Activated naive CD8-positive, alpha-beta T cell treated with anti-CD3 and anti-CD28 coated beads, Interleukin-2, amount 10 ng/mL, durations not matched to agents 7 days and 5 days (primary cell): ENCODE data around the gene GABBR2. TPM values are rescaled to one million over a fixed set of nuclear protein-coding genes. Genes with fewer than 3 reads are reported as not detected.
"Not testable (repeated sequence)": the region's sequence is repeated elsewhere in the genome, so short reads cannot be mapped to it uniquely, and the experiment has no call there.

Source experiments
- ATAC-seq: fragments of 150-1000 bp; cut with Tn5 transposase; one replicate; pipeline ENCODE4 v1.10.0; 2021; ENCODE audit warnings: low read depth, moderate library complexity
- POLR2A ChIA-PET: fragments of 350-600 bp; sonication (Branson Sonifier 250); formaldehyde crosslinking; loops from one replicate; lab custom pipeline; 2021; ENCODE audit warnings: antibody characterized with exemption; lab: Charles Lee
- DNase-seq: peaks from one replicate; pipeline ENCODE4 v3.0.0; 2021
- H3K27ac Mint-ChIP-seq: one replicate; pipeline ENCODE4 v1.8.0; 2022; ENCODE audit warnings: mild to moderate bottlenecking, mixed read lengths
- H3K27me3 Mint-ChIP-seq: one replicate; pipeline ENCODE4 v1.8.0; 2022; ENCODE audit warnings: mild to moderate bottlenecking, moderate library complexity, mixed read lengths
- H3K36me3 Mint-ChIP-seq: one replicate; pipeline ENCODE4 v1.8.0; 2021; ENCODE audit warnings: mild to moderate bottlenecking, mixed read lengths
- H3K4me1 Mint-ChIP-seq: one replicate; pipeline ENCODE4 v1.8.0; 2021; ENCODE audit warnings: mixed read lengths
- H3K4me3 Mint-ChIP-seq: one replicate; pipeline ENCODE4 v1.8.0; 2022; ENCODE audit warnings: mild to moderate bottlenecking, moderate library complexity, mixed read lengths
- H3K9me3 Mint-ChIP-seq: one replicate; pipeline ENCODE4 v1.8.0; 2021; ENCODE audit warnings: mixed read lengths
- total RNA-seq, 2 experiments: library from RNA; stranded (reverse); gene quantifications; one replicate each; pipeline ENCODE4 v1.2.3, GENCODE V29; 2021

The GABBR2 gene
- total RNA-seq, 2 experiments from 2014 or later, result not detected

DNA sequence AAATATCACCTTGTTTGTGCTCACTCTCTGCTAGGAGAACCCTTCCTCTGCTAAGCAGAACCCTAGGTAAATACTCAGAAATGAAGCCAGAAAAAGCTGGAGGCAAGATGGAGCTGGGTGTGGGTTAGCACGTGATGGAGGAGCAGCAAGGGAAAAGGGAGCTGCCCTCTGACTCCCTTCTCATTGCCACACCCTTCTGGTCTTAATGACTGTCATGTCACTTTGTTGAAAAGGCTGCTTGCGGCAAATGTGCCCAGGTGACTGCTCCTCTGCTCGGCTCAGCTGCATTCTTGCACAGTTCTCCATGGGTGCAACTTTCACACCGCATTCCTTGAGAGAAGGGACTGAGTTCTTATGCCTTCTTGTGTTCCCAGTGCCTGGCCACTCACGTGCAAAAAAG, 416.9 kb downstream of the GABBR2 start:
- no peak overlapping the region for H3K4me3 Mint-ChIP-seq
- no peak overlapping the region for H3K27ac Mint-ChIP-seq
- H3K4me1 Mint-ChIP-seq, result no peaks in the 10 kb centered on the region
- POLR2A ChIA-PET, result no interaction called here
- no peak for DNase-seq
- ATAC-seq, result no peak
- no peaks in the 10 kb centered on the region for H3K36me3 Mint-ChIP-seq
- peaks cover 6% of the 10 kb centered on the region for H3K27me3 Mint-ChIP-seq
- H3K9me3 Mint-ChIP-seq, result no peaks in the 10 kb centered on the region

DNA sequence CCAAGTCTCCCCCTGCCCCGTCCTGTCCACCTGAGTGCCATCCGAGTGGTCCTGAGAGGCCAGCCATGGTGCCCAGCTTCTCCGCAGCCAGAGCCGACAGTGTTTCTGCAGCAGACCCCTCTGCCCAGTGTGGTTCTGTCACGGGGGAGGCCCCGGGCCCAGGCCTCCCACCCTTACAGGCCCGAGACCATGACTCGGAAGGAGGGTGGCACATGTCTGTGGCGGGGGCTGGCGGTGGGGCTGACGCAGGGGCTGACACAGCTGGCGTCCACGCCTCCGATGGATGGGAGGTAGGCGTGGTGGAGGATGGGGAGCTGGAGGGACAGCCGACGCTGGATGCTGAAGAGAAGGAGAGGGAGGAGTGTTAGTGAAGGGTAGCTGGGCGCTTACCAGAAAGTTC, 418.3 kb downstream of the GABBR2 start:
- POLR2A ChIA-PET, result no interaction called here
- no peaks in the 10 kb centered on the region for H3K9me3 Mint-ChIP-seq
- no peak overlapping the region for H3K27ac Mint-ChIP-seq
- H3K27me3 Mint-ChIP-seq, result peaks cover 6% of the 10 kb centered on the region
- H3K4me1 Mint-ChIP-seq, result no peaks in the 10 kb centered on the region
- H3K36me3 Mint-ChIP-seq, result no peaks in the 10 kb centered on the region
- DNase-seq (no peak), ATAC-seq (no peak)
- no peak overlapping the region for H3K4me3 Mint-ChIP-seq

GRCh38 chr9:98289614-98290201, 419.0 kb downstream of the GABBR2 start:
- H3K27me3 Mint-ChIP-seq, result peaks cover 6% of the 10 kb centered on the region
- DNase-seq (no peak), ATAC-seq (no peak)
- H3K27ac Mint-ChIP-seq, result no peak overlapping the region
- POLR2A ChIA-PET, result no interaction called here
- H3K36me3 Mint-ChIP-seq, result no peaks in the 10 kb centered on the region
- no peaks in the 10 kb centered on the region for H3K4me1 Mint-ChIP-seq
- H3K9me3 Mint-ChIP-seq, result no peaks in the 10 kb centered on the region
- H3K4me3 Mint-ChIP-seq, result no peak overlapping the region

DNA sequence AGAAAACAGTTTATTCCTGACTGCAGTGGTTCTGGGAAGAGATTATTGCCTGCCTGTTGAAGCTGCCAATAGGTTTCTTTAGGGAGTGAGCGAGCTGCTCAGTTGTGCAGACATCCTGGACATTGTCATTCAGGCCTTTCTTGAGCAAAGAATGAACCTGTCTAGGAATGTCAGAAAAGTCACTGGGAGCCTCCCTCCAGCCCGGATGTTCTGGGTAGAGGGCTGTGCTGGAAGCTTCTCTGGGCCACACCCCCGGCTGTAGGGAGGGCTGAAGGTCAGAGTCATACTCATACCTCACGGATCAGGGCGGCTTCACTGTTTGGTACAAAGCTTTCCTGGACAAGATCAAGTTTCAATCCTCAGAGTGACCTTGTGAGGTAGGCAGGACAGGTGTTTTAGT, 419.9 kb downstream of the GABBR2 start:
- DNase-seq (no peak), ATAC-seq (no peak)
- no peaks in the 10 kb centered on the region for H3K36me3 Mint-ChIP-seq
- no peak overlapping the region for H3K27ac Mint-ChIP-seq
- no peaks in the 10 kb centered on the region for H3K9me3 Mint-ChIP-seq
- peaks cover 4% of the 10 kb centered on the region for H3K27me3 Mint-ChIP-seq
- no peak overlapping the region for H3K4me3 Mint-ChIP-seq
- no peaks in the 10 kb centered on the region for H3K4me1 Mint-ChIP-seq
- POLR2A ChIA-PET, result no interaction called here

GRCh38 chr9:98287384-98287783, 421.4 kb downstream of the GABBR2 start:
- POLR2A ChIA-PET, result no interaction called here
- ATAC-seq, result no peak

DNA sequence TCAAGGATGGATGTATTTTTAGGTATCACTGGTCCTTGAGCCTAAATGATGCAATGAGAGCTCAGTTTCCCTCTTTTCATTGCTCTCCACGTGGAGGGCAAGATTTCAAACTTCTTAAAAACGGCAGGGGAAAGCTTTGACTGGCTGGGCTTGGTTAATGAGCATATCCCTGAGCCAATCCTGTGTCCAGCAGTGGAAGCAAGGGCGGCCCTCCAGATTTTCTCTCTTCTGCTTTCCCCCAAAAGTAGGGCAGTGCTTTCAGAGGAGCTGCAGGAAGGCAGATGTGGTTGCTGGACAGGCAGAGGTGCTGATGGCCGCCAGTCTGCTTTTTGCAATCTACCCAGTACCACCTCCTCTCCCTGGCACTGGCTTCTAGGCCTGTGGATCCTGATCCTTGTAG, 423.3 kb downstream of the GABBR2 start:
- Mint-ChIP-seq H3K4me1 (no peaks in the 10 kb centered on the region), H3K36me3 (no peaks in the 10 kb centered on the region), H3K27ac (no peak overlapping the region), H3K9me3 (no peaks in the 10 kb centered on the region), H3K27me3 (peaks cover 15% of the 10 kb centered on the region), H3K4me3 (no peak overlapping the region)
- POLR2A ChIA-PET, result no interaction called here
- DNase-seq, result no peak
- no peak for ATAC-seq

More at GRCh38 chr9:98287384-98287783, 421.4 kb downstream of the GABBR2 start:
- peaks cover 7% of the 10 kb centered on the region for H3K27me3 Mint-ChIP-seq
- H3K4me1 Mint-ChIP-seq, result no peaks in the 10 kb centered on the region
- no peak overlapping the region for H3K27ac Mint-ChIP-seq
- H3K36me3 Mint-ChIP-seq, result no peaks in the 10 kb centered on the region
- no peaks in the 10 kb centered on the region for H3K9me3 Mint-ChIP-seq
- no peak overlapping the region for H3K4me3 Mint-ChIP-seq
- DNase-seq, result no peak

- peaks cover 15% of the 10 kb centered on the region for H3K27me3 Mint-ChIP-seq
- no peaks in the 10 kb centered on the region for H3K36me3 Mint-ChIP-seq
- POLR2A ChIA-PET, result no interaction called here
- H3K9me3 Mint-ChIP-seq, result no peaks in the 10 kb centered on the region
- DNase-seq (no peak), ATAC-seq (no peak)
- no peaks in the 10 kb centered on the region for H3K4me1 Mint-ChIP-seq
- H3K27ac Mint-ChIP-seq, result no peak overlapping the region
- H3K4me3 Mint-ChIP-seq, result no peak overlapping the region
These were observed 424.0 kb downstream of the GABBR2 start for GRCh38 chr9:98284754-98285153.

GRCh38 chr9:98283143-98283542, 425.6 kb downstream of the GABBR2 start:
- H3K4me3 Mint-ChIP-seq, POLR2A ChIA-PET, DNase-seq, ATAC-seq, H3K9me3 Mint-ChIP-seq, H3K36me3 Mint-ChIP-seq, H3K4me1 Mint-ChIP-seq, H3K27ac Mint-ChIP-seq: not testable (repeated sequence)
- H3K27me3 Mint-ChIP-seq, result peaks cover 24% of the 10 kb centered on the region

- Mint-ChIP-seq H3K4me1 (no peaks in the 10 kb centered on the region), H3K36me3 (no peaks in the 10 kb centered on the region), H3K9me3 (no peaks in the 10 kb centered on the region), H3K27ac (no peak overlapping the region), H3K4me3 (no peak overlapping the region), H3K27me3 (peaks cover 31% of the 10 kb centered on the region)
- POLR2A ChIA-PET, result no interaction called here
- DNase-seq, result no peak
- ATAC-seq, result no peak
These were observed 427.5 kb downstream of the GABBR2 start for GRCh38 chr9:98281281-98281680.

- Mint-ChIP-seq H3K9me3 (no peaks in the 10 kb centered on the region), H3K4me3 (no peak overlapping the region), H3K27me3 (peaks cover 38% of the 10 kb centered on the region), H3K27ac (no peak overlapping the region), H3K4me1 (no peaks in the 10 kb centered on the region), H3K36me3 (no peaks in the 10 kb centered on the region)
- DNase-seq, result no peak
- ATAC-seq, result no peak
- POLR2A ChIA-PET, result no interaction called here
These were observed 428.2 kb downstream of the GABBR2 start for GRCh38 chr9:98280574-98280973.

- Mint-ChIP-seq H3K27ac (no peak overlapping the region), H3K4me1 (no peaks in the 10 kb centered on the region), H3K4me3 (no peak overlapping the region), H3K27me3 (peaks cover 39% of the 10 kb centered on the region), H3K9me3 (no peaks in the 10 kb centered on the region), H3K36me3 (no peaks in the 10 kb centered on the region)
- POLR2A ChIA-PET, result interaction anchor here (0.6 kb wide), 1 partner anchor 545 kb away, joined by 3 read pairs; no protein-coding TSS in a partner anchor
- ATAC-seq, result no peak
- DNase-seq, result no peak
These were observed 428.6 kb downstream of the GABBR2 start for GRCh38 chr9:98280162-98280561.

GRCh38 chr9:98276907-98277469, 431.7 kb downstream of the GABBR2 start:
- DNase-seq (no peak), ATAC-seq (no peak)
- H3K4me1 Mint-ChIP-seq, result no peaks in the 10 kb centered on the region
- POLR2A ChIA-PET, result no interaction called here
- no peak overlapping the region for H3K27ac Mint-ChIP-seq
- peaks cover 42% of the 10 kb centered on the region for H3K27me3 Mint-ChIP-seq
- no peaks in the 10 kb centered on the region for H3K9me3 Mint-ChIP-seq
- H3K36me3 Mint-ChIP-seq, result no peaks in the 10 kb centered on the region
- H3K4me3 Mint-ChIP-seq, result no peak overlapping the region

DNA sequence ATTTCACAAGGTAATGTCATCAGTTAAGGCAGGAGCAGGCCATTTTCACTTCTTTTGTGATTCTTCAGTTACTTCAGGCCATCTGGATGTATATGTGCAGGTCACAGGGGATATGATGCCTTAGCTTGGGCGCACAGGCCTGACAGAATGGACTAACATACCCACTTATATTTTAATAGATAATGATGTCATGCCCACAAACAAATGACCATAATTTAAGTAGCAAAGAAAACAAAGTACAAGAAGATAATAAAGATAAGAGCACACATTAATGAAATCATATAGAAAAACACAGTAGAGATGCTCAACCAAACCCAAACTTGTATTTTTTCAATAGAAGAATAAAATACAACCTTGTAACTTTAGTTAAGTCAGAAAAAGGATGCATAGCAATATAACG, 433.6 kb downstream of the GABBR2 start:
- no peak overlapping the region for H3K4me3 Mint-ChIP-seq
- POLR2A ChIA-PET, result no interaction called here
- H3K4me1 Mint-ChIP-seq, result no peaks in the 10 kb centered on the region
- H3K36me3 Mint-ChIP-seq, result no peaks in the 10 kb centered on the region
- H3K27ac Mint-ChIP-seq, result no peak overlapping the region
- no peaks in the 10 kb centered on the region for H3K9me3 Mint-ChIP-seq
- H3K27me3 Mint-ChIP-seq, result peaks cover 44% of the 10 kb centered on the region
- DNase-seq (no peak), ATAC-seq (no peak)

- peaks cover 42% of the 10 kb centered on the region for H3K27me3 Mint-ChIP-seq
These were observed 436.7 kb downstream of the GABBR2 start for GRCh38 chr9:98272083-98272482.

More at GRCh38 chr9:98272083-98272482, 436.7 kb downstream of the GABBR2 start:
- no peak overlapping the region for H3K4me3 Mint-ChIP-seq
- H3K27ac Mint-ChIP-seq, result no peak overlapping the region
- no peak for DNase-seq
- H3K4me1 Mint-ChIP-seq, result no peaks in the 10 kb centered on the region
- no peak for ATAC-seq
- no peaks in the 10 kb centered on the region for H3K9me3 Mint-ChIP-seq
- POLR2A ChIA-PET, result no interaction called here
- H3K36me3 Mint-ChIP-seq, result no peaks in the 10 kb centered on the region
